ENCODE measurements around the gene KLHL3. TPM values are rescaled to one million over a fixed set of nuclear protein-coding genes. Genes with fewer than 3 reads are reported as not detected.

Gene KLHL3
- polyA plus RNA-seq, 1 donor: 7.2 TPM

- no peak overlapping the region for H3K4me3 ChIP-seq (ENCODE audit: low read length)
- H3K27me3 ChIP-seq (ENCODE audit: control insufficient read depth, insufficient read depth, low read length): no peaks in the 10 kb centered on the region
- no peaks in the 10 kb centered on the region for H3K9me3 ChIP-seq (ENCODE audit: control insufficient read depth, low read depth, low read length)
- no peak for DNase-seq
- H3K4me1 ChIP-seq (ENCODE audit: control insufficient read depth, insufficient read depth, low read length): no peaks in the 10 kb centered on the region
- H3K36me3 ChIP-seq (ENCODE audit: control insufficient read depth, insufficient read depth, low read length): no peaks in the 10 kb centered on the region
- no peak overlapping the region for H3K27ac ChIP-seq (ENCODE audit: low read length)
- WGBS (ENCODE audit: insufficient coverage, low lambda C conversion rate): no CpG with 5 or more reads among the region's 3 CpGs
These were observed 2.9 kb downstream of the KLHL3 start for GRCh38 chr5:137733006-137733405.

DNA sequence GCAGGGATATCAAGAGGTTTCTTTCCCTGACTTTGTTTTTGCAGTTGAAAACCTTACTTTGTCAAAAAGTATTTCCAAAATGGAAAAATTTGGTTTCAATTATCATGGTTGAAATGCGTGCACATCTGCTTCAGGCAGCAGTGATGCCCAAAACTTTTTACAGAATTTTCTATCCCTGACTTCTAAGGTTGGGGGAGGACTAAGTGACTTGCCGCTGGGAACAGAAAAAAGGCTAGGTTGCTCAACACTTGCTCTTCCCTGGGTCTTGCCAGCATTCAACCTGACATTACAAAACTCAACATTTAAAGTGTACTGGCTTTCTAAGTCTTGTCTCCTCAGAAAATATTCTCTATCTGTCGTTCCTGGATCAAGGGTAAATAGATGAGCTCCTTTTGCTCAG, 4.7 kb downstream of the KLHL3 start:
- no peak for DNase-seq
- Histone ChIP-seq H3K36me3 (ENCODE audit: control insufficient read depth, insufficient read depth, low read length) (no peaks in the 10 kb centered on the region), H3K4me3 (ENCODE audit: low read length) (no peak overlapping the region), H3K9me3 (ENCODE audit: control insufficient read depth, low read depth, low read length) (no peaks in the 10 kb centered on the region), H3K27ac (ENCODE audit: low read length) (no peak overlapping the region), H3K27me3 (ENCODE audit: control insufficient read depth, insufficient read depth, low read length) (no peaks in the 10 kb centered on the region), H3K4me1 (ENCODE audit: control insufficient read depth, insufficient read depth, low read length) (no peaks in the 10 kb centered on the region)
- 100% methylated on average over 1 of the region's 3 CpGs for WGBS (ENCODE audit: insufficient coverage, low lambda C conversion rate)

DNA sequence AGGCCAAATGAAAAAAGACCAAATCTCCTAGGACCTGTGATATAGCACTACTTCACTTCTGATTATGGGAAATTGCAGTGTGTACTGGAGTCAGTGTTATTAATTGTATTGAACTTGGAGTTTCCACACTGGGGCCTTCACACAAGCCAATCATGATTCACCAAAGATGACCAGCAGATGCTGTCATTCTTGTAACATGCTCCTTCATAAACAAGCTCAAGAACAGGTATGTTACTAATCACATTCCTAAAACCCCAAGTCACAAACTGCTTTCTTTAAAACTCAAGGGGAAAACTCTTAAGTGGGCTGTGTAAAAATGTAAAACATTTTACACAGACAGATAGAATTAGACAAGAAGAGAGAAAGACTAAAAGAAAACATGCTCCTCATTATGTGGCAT, 5.6 kb downstream of the KLHL3 start:
- Histone ChIP-seq H3K36me3 (ENCODE audit: control insufficient read depth, insufficient read depth, low read length) (no peaks in the 10 kb centered on the region), H3K27ac (ENCODE audit: low read length) (no peak overlapping the region), H3K4me3 (ENCODE audit: low read length) (no peak overlapping the region), H3K4me1 (ENCODE audit: control insufficient read depth, insufficient read depth, low read length) (no peaks in the 10 kb centered on the region), H3K27me3 (ENCODE audit: control insufficient read depth, insufficient read depth, low read length) (no peaks in the 10 kb centered on the region), H3K9me3 (ENCODE audit: control insufficient read depth, low read depth, low read length) (no peaks in the 10 kb centered on the region)
- DNase-seq: no peak

- DNase-seq: no peak
- Histone ChIP-seq H3K9me3 (ENCODE audit: control insufficient read depth, low read depth, low read length) (no peaks in the 10 kb centered on the region), H3K27ac (ENCODE audit: low read length) (no peak overlapping the region), H3K4me3 (ENCODE audit: low read length) (no peak overlapping the region), H3K36me3 (ENCODE audit: control insufficient read depth, insufficient read depth, low read length) (no peaks in the 10 kb centered on the region), H3K27me3 (ENCODE audit: control insufficient read depth, insufficient read depth, low read length) (no peaks in the 10 kb centered on the region), H3K4me1 (ENCODE audit: control insufficient read depth, insufficient read depth, low read length) (no peaks in the 10 kb centered on the region)
- no CpG with 5 or more reads among the region's 1 CpG for WGBS (ENCODE audit: insufficient coverage, low lambda C conversion rate)
These were observed 7.8 kb downstream of the KLHL3 start for GRCh38 chr5:137728048-137728447.

GRCh38 chr5:137727623-137728022, 8.3 kb downstream of the KLHL3 start:
- no peaks in the 10 kb centered on the region for H3K9me3 ChIP-seq (ENCODE audit: control insufficient read depth, low read depth, low read length)
- H3K36me3 ChIP-seq (ENCODE audit: control insufficient read depth, insufficient read depth, low read length): no peaks in the 10 kb centered on the region
- peak in 1 of 2 donors; percentile 8 for DNase-seq
- no CpG with 5 or more reads among the region's 2 CpGs for WGBS (ENCODE audit: insufficient coverage, low lambda C conversion rate)
- H3K27me3 ChIP-seq (ENCODE audit: control insufficient read depth, insufficient read depth, low read length): no peaks in the 10 kb centered on the region
- H3K27ac ChIP-seq (ENCODE audit: low read length): no peak overlapping the region
- no peaks in the 10 kb centered on the region for H3K4me1 ChIP-seq (ENCODE audit: control insufficient read depth, insufficient read depth, low read length)
- no peak overlapping the region for H3K4me3 ChIP-seq (ENCODE audit: low read length)

DNA sequence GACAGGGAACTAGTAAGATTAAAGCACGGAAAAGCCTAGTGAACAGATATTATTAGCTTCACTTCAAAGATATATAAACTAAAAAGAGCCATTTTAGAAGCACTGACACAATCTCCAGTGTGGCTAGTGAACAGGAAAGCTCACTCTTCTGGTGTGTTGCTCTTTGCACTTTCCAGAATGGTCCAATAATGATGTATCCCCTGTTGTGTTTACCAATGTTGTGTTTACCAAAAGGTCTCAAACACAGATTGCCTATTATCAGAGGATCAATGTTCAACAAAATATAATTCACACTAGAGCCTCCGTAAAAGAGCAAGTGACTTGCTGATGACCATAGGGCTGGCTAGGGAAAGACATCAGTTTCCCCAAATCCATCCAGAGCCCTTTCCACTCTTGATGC, 11.6 kb downstream of the KLHL3 start:
- H3K4me1 ChIP-seq (ENCODE audit: control insufficient read depth, insufficient read depth, low read length): no peaks in the 10 kb centered on the region
- H3K9me3 ChIP-seq (ENCODE audit: control insufficient read depth, low read depth, low read length): no peaks in the 10 kb centered on the region
- WGBS (ENCODE audit: insufficient coverage, low lambda C conversion rate): no CpG with 5 or more reads among the region's 2 CpGs
- H3K27me3 ChIP-seq (ENCODE audit: control insufficient read depth, insufficient read depth, low read length): no peaks in the 10 kb centered on the region
- H3K27ac ChIP-seq (ENCODE audit: low read length): no peak overlapping the region
- peaks cover 3% of the 10 kb centered on the region for H3K36me3 ChIP-seq (ENCODE audit: control insufficient read depth, insufficient read depth, low read length)
- H3K4me3 ChIP-seq (ENCODE audit: low read length): no peak overlapping the region
- DNase-seq: no peak

DNA sequence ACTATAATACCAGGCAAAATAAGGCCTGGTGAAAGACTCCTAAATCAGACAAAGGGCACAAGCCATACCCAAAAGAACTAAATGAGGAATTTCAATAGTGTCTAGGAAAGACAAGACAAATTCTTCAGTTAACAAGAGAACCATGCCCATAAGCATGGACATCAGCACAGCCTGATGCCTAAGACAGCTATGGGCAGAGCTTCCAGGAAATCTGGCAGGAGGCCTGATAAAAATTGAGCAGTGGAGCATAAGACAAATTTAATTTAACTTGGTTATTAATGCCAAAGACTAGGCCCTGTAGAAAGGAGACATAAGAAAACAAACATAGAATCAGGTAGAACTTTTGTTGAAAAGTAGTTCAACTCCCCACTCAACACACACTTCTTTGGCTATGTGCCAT, 17.3 kb downstream of the KLHL3 start:
- H3K27me3 ChIP-seq (ENCODE audit: control insufficient read depth, insufficient read depth, low read length): no peaks in the 10 kb centered on the region
- H3K4me3 ChIP-seq (ENCODE audit: low read length): no peak overlapping the region
- H3K4me1 ChIP-seq (ENCODE audit: control insufficient read depth, insufficient read depth, low read length): no peaks in the 10 kb centered on the region
- no peak for DNase-seq
- H3K36me3 ChIP-seq (ENCODE audit: control insufficient read depth, insufficient read depth, low read length): peaks cover 3% of the 10 kb centered on the region
- H3K27ac ChIP-seq (ENCODE audit: low read length): no peak overlapping the region
- no peaks in the 10 kb centered on the region for H3K9me3 ChIP-seq (ENCODE audit: control insufficient read depth, low read depth, low read length)

- H3K4me1 ChIP-seq (ENCODE audit: control insufficient read depth, insufficient read depth, low read length): no peaks in the 10 kb centered on the region
- WGBS (ENCODE audit: insufficient coverage, low lambda C conversion rate): 100% methylated on average over 1 of the region's 3 CpGs
- H3K27ac ChIP-seq (ENCODE audit: low read length): no peak overlapping the region
- no peak overlapping the region for H3K4me3 ChIP-seq (ENCODE audit: low read length)
- peaks cover 3% of the 10 kb centered on the region for H3K36me3 ChIP-seq (ENCODE audit: control insufficient read depth, insufficient read depth, low read length)
- H3K9me3 ChIP-seq (ENCODE audit: control insufficient read depth, low read depth, low read length): no peaks in the 10 kb centered on the region
- no peaks in the 10 kb centered on the region for H3K27me3 ChIP-seq (ENCODE audit: control insufficient read depth, insufficient read depth, low read length)
- DNase-seq: no peak
These were observed 19.6 kb downstream of the KLHL3 start for GRCh38 chr5:137716337-137716736.

GRCh38 chr5:137715456-137715855, 20.4 kb downstream of the KLHL3 start:
- no peak overlapping the region for H3K27ac ChIP-seq (ENCODE audit: low read length)
- H3K27me3 ChIP-seq (ENCODE audit: control insufficient read depth, insufficient read depth, low read length): no peaks in the 10 kb centered on the region
- H3K4me1 ChIP-seq (ENCODE audit: control insufficient read depth, insufficient read depth, low read length): no peaks in the 10 kb centered on the region
- peaks cover 3% of the 10 kb centered on the region for H3K36me3 ChIP-seq (ENCODE audit: control insufficient read depth, insufficient read depth, low read length)
- H3K4me3 ChIP-seq (ENCODE audit: low read length): no peak overlapping the region
- DNase-seq: no peak
- 100% methylated on average over 1 of the region's 1 CpG for WGBS (ENCODE audit: insufficient coverage, low lambda C conversion rate)
- H3K9me3 ChIP-seq (ENCODE audit: control insufficient read depth, low read depth, low read length): no peaks in the 10 kb centered on the region

GRCh38 chr5:137714946-137715345, 20.9 kb downstream of the KLHL3 start:
- Histone ChIP-seq H3K4me1 (ENCODE audit: control insufficient read depth, insufficient read depth, low read length) (no peaks in the 10 kb centered on the region), H3K4me3 (ENCODE audit: low read length) (no peak overlapping the region), H3K36me3 (ENCODE audit: control insufficient read depth, insufficient read depth, low read length) (peaks cover 3% of the 10 kb centered on the region), H3K9me3 (ENCODE audit: control insufficient read depth, low read depth, low read length) (no peaks in the 10 kb centered on the region), H3K27ac (ENCODE audit: low read length) (no peak overlapping the region), H3K27me3 (ENCODE audit: control insufficient read depth, insufficient read depth, low read length) (no peaks in the 10 kb centered on the region)
- DNase-seq: no peak

GRCh38 chr5:137714494-137714893, 21.4 kb downstream of the KLHL3 start:
- DNase-seq: no peak
- Histone ChIP-seq H3K27ac (ENCODE audit: low read length) (no peak overlapping the region), H3K9me3 (ENCODE audit: control insufficient read depth, low read depth, low read length) (no peaks in the 10 kb centered on the region), H3K4me3 (ENCODE audit: low read length) (no peak overlapping the region), H3K27me3 (ENCODE audit: control insufficient read depth, insufficient read depth, low read length) (no peaks in the 10 kb centered on the region), H3K4me1 (ENCODE audit: control insufficient read depth, insufficient read depth, low read length) (no peaks in the 10 kb centered on the region), H3K36me3 (ENCODE audit: control insufficient read depth, insufficient read depth, low read length) (peaks cover 2% of the 10 kb centered on the region)
- WGBS (ENCODE audit: insufficient coverage, low lambda C conversion rate): 93% methylated on average over 2 of the region's 2 CpGs

Measured in large intestine (tissue), 3 donors.